Measurements from ENCODE around the gene SLC37A1. TPM values are rescaled to one million over a fixed set of nuclear protein-coding genes. Genes with fewer than 3 reads are reported as not detected.

Gene SLC37A1
- total RNA-seq, 3 donors from 2014 or later: 16.3 to 22.1 (median 20.2) TPM

- H3K27me3 Mint-ChIP-seq (ENCODE audit: low read depth): no peaks in the 10 kb centered on the region
- no peak overlapping the region for H3K4me3 Mint-ChIP-seq
- H3K9me3 Mint-ChIP-seq: no peaks in the 10 kb centered on the region
- H3K36me3 Mint-ChIP-seq (ENCODE audit: insufficient read depth): peaks cover 45% of the 10 kb centered on the region
- ATAC-seq: no peak
- no peak for DNase-seq
- H3K4me1 Mint-ChIP-seq (ENCODE audit: low read depth): no peaks in the 10 kb centered on the region
These were observed 44.7 kb downstream of the SLC37A1 start for GRCh38 chr21:42558368-42558767.

- no peaks in the 10 kb centered on the region for H3K4me1 Mint-ChIP-seq (ENCODE audit: low read depth)
- ATAC-seq: no peak
- H3K9me3 Mint-ChIP-seq: no peaks in the 10 kb centered on the region
- H3K36me3 Mint-ChIP-seq (ENCODE audit: insufficient read depth): peaks cover 46% of the 10 kb centered on the region
- H3K27me3 Mint-ChIP-seq (ENCODE audit: low read depth): no peaks in the 10 kb centered on the region
- no peak overlapping the region for H3K4me3 Mint-ChIP-seq
- DNase-seq: no peak
These were observed 45.2 kb downstream of the SLC37A1 start for GRCh38 chr21:42558846-42559245.

- no peak overlapping the region for H3K4me3 Mint-ChIP-seq
- no peak for DNase-seq
- H3K27me3 Mint-ChIP-seq (ENCODE audit: low read depth): no peaks in the 10 kb centered on the region
- peaks cover 42% of the 10 kb centered on the region for H3K36me3 Mint-ChIP-seq (ENCODE audit: insufficient read depth)
- H3K9me3 Mint-ChIP-seq: no peaks in the 10 kb centered on the region
- no peaks in the 10 kb centered on the region for H3K4me1 Mint-ChIP-seq (ENCODE audit: low read depth)
- ATAC-seq: no peak
These were observed 45.7 kb downstream of the SLC37A1 start for GRCh38 chr21:42559326-42559725.

GRCh38 chr21:42560517-42561179 lies 47.0 kb downstream of the SLC37A1 start:
- DNase-seq: no peak
- no peaks in the 10 kb centered on the region for H3K9me3 Mint-ChIP-seq

GRCh38 chr21:42561762-42562650 lies 48.4 kb downstream of the SLC37A1 start:
- DNase-seq (no peak), ATAC-seq (no peak)
- no peaks in the 10 kb centered on the region for H3K4me1 Mint-ChIP-seq (ENCODE audit: low read depth)
- no peaks in the 10 kb centered on the region for H3K9me3 Mint-ChIP-seq
- H3K27me3 Mint-ChIP-seq (ENCODE audit: low read depth): no peaks in the 10 kb centered on the region
- H3K4me3 Mint-ChIP-seq: no peak overlapping the region
- peaks cover 43% of the 10 kb centered on the region for H3K36me3 Mint-ChIP-seq (ENCODE audit: insufficient read depth)

More at GRCh38 chr21:42560517-42561179, 47.0 kb downstream of the SLC37A1 start:
- Mint-ChIP-seq H3K36me3 (ENCODE audit: insufficient read depth) (peaks cover 37% of the 10 kb centered on the region), H3K4me1 (ENCODE audit: low read depth) (no peaks in the 10 kb centered on the region), H3K27me3 (ENCODE audit: low read depth) (no peaks in the 10 kb centered on the region), H3K4me3 (no peak overlapping the region)
- no peak for ATAC-seq

- peaks cover 44% of the 10 kb centered on the region for H3K36me3 Mint-ChIP-seq (ENCODE audit: insufficient read depth)
- H3K27me3 Mint-ChIP-seq (ENCODE audit: low read depth): no peaks in the 10 kb centered on the region
- no peaks in the 10 kb centered on the region for H3K4me1 Mint-ChIP-seq (ENCODE audit: low read depth)
- H3K4me3 Mint-ChIP-seq: no peak overlapping the region
- ATAC-seq (no peak), DNase-seq (no peak)
- no peaks in the 10 kb centered on the region for H3K9me3 Mint-ChIP-seq
These were observed 49.2 kb downstream of the SLC37A1 start for GRCh38 chr21:42562816-42563215.

- no peaks in the 10 kb centered on the region for H3K9me3 Mint-ChIP-seq
- no peak for DNase-seq
- peaks cover 42% of the 10 kb centered on the region for H3K36me3 Mint-ChIP-seq (ENCODE audit: insufficient read depth)
- no peak overlapping the region for H3K4me3 Mint-ChIP-seq
- no peak for ATAC-seq
- no peaks in the 10 kb centered on the region for H3K27me3 Mint-ChIP-seq (ENCODE audit: low read depth)
- no peaks in the 10 kb centered on the region for H3K4me1 Mint-ChIP-seq (ENCODE audit: low read depth)
These were observed 49.6 kb downstream of the SLC37A1 start for GRCh38 chr21:42563261-42563660.

GRCh38 chr21:42563686-42564085 lies 50.0 kb downstream of the SLC37A1 start:
- no peaks in the 10 kb centered on the region for H3K9me3 Mint-ChIP-seq
- no peaks in the 10 kb centered on the region for H3K27me3 Mint-ChIP-seq (ENCODE audit: low read depth)
- H3K4me3 Mint-ChIP-seq: no peak overlapping the region
- ATAC-seq (no peak), DNase-seq (no peak)
- H3K36me3 Mint-ChIP-seq (ENCODE audit: insufficient read depth): peaks cover 39% of the 10 kb centered on the region
- no peaks in the 10 kb centered on the region for H3K4me1 Mint-ChIP-seq (ENCODE audit: low read depth)

- no peaks in the 10 kb centered on the region for H3K4me1 Mint-ChIP-seq (ENCODE audit: low read depth)
- no peak for ATAC-seq
- H3K36me3 Mint-ChIP-seq (ENCODE audit: insufficient read depth): peaks cover 38% of the 10 kb centered on the region
- H3K9me3 Mint-ChIP-seq: no peaks in the 10 kb centered on the region
- no peaks in the 10 kb centered on the region for H3K27me3 Mint-ChIP-seq (ENCODE audit: low read depth)
- H3K4me3 Mint-ChIP-seq: no peak overlapping the region
- DNase-seq: no peak
These were observed 50.9 kb downstream of the SLC37A1 start for GRCh38 chr21:42564561-42564971.

- Mint-ChIP-seq H3K27me3 (ENCODE audit: low read depth) (no peaks in the 10 kb centered on the region), H3K36me3 (ENCODE audit: insufficient read depth) (peaks cover 38% of the 10 kb centered on the region), H3K4me1 (ENCODE audit: low read depth) (no peaks in the 10 kb centered on the region), H3K4me3 (no peak overlapping the region), H3K9me3 (no peaks in the 10 kb centered on the region)
- no peak for ATAC-seq
- DNase-seq: no peak
These were observed 51.7 kb downstream of the SLC37A1 start for GRCh38 chr21:42565206-42565810.

GRCh38 chr21:42565886-42566523 lies 52.4 kb downstream of the SLC37A1 start:
- DNase-seq (no peak), ATAC-seq (no peak)
- Mint-ChIP-seq H3K36me3 (ENCODE audit: insufficient read depth) (peaks cover 34% of the 10 kb centered on the region), H3K27me3 (ENCODE audit: low read depth) (no peaks in the 10 kb centered on the region), H3K4me3 (no peak overlapping the region), H3K4me1 (ENCODE audit: low read depth) (no peaks in the 10 kb centered on the region), H3K9me3 (no peaks in the 10 kb centered on the region)

GRCh38 chr21:42566524-42567213 lies 53.0 kb downstream of the SLC37A1 start:
- Mint-ChIP-seq H3K4me1 (ENCODE audit: low read depth) (no peaks in the 10 kb centered on the region), H3K36me3 (ENCODE audit: insufficient read depth) (peaks cover 27% of the 10 kb centered on the region), H3K9me3 (no peaks in the 10 kb centered on the region), H3K4me3 (no peak overlapping the region), H3K27me3 (ENCODE audit: low read depth) (no peaks in the 10 kb centered on the region)
- ATAC-seq (no peak), DNase-seq (no peak)

GRCh38 chr21:42567214-42567555 lies 53.5 kb downstream of the SLC37A1 start:
- Mint-ChIP-seq H3K36me3 (ENCODE audit: insufficient read depth) (peaks cover 25% of the 10 kb centered on the region), H3K4me1 (ENCODE audit: low read depth) (no peaks in the 10 kb centered on the region), H3K4me3 (no peak overlapping the region), H3K9me3 (no peaks in the 10 kb centered on the region), H3K27me3 (ENCODE audit: low read depth) (no peaks in the 10 kb centered on the region)
- no peak for ATAC-seq
- DNase-seq: no peak

- H3K9me3 Mint-ChIP-seq: no peaks in the 10 kb centered on the region
- DNase-seq (no peak), ATAC-seq (no peak)
- H3K4me3 Mint-ChIP-seq: no peak overlapping the region
- peaks cover 23% of the 10 kb centered on the region for H3K36me3 Mint-ChIP-seq (ENCODE audit: insufficient read depth)
- no peaks in the 10 kb centered on the region for H3K4me1 Mint-ChIP-seq (ENCODE audit: low read depth)
- no peaks in the 10 kb centered on the region for H3K27me3 Mint-ChIP-seq (ENCODE audit: low read depth)
These were observed 54.2 kb downstream of the SLC37A1 start for GRCh38 chr21:42567861-42568260.

All from activated T-cell treated with anti-CD3 and anti-CD28 coated beads, Interleukin-2, amount 50 U/mL, for 4 hours (primary cell).